ENCODE measurements around the gene KRT31.
"Not testable (repeated sequence)": the region's sequence is repeated elsewhere in the genome, so short reads cannot be mapped to it uniquely, and the experiment has no call there.

Gene KRT31

GRCh38 chr17:41390411-41390938 lies 6.9 kb downstream of the KRT31 start:
- H3K27ac ChIP-seq, result no peak overlapping the region
- no peak for TF ChIP-seq CTCF (IDR thresholded peaks at IDR 0.05)
- TF ChIP-seq ZFX (IDR thresholded peaks at IDR 0.05; ENCODE audit: borderline replicate concordance), result no peak

GRCh38 chr17:41387670-41388069 lies 9.7 kb downstream of the KRT31 start:
- TF ChIP-seq CTCF (IDR thresholded peaks at IDR 0.05) (no peak), ZFX (IDR thresholded peaks at IDR 0.05; ENCODE audit: borderline replicate concordance) (no peak)
- H3K27ac ChIP-seq, result no peak overlapping the region

GRCh38 chr17:41386227-41386626 lies 11.2 kb downstream of the KRT31 start:
- TF ChIP-seq ZFX (IDR thresholded peaks at IDR 0.05; ENCODE audit: borderline replicate concordance) (no peak), CTCF (IDR thresholded peaks at IDR 0.05) (no peak)
- H3K27ac ChIP-seq, result no peak overlapping the region

GRCh38 chr17:41383690-41384089 lies 13.7 kb downstream of the KRT31 start:
- TF ChIP-seq ZFX (IDR thresholded peaks at IDR 0.05; ENCODE audit: borderline replicate concordance), result no peak
- TF ChIP-seq CTCF (IDR thresholded peaks at IDR 0.05), result no peak
- no peak overlapping the region for H3K27ac ChIP-seq

GRCh38 chr17:41382394-41382793 lies 15.0 kb downstream of the KRT31 start:
- TF ChIP-seq ZFX (IDR thresholded peaks at IDR 0.05; ENCODE audit: borderline replicate concordance) (no peak), CTCF (IDR thresholded peaks at IDR 0.05) (no peak)
- no peak overlapping the region for H3K27ac ChIP-seq

- H3K27ac ChIP-seq, result not testable (repeated sequence)
These were observed 15.5 kb downstream of the KRT31 start, which contains the start of gene KRT34 for GRCh38 chr17:41381943-41382342. TSS of gene KRT34 (minus strand) at chr17:41382306. CDS start at chr17:41382246, 60 bp downstream.

- H3K27ac ChIP-seq, result not testable (repeated sequence)
These were observed 17.3 kb downstream of the KRT31 start for GRCh38 chr17:41380091-41380490.

- no peak overlapping the region for H3K27ac ChIP-seq
- no peak for TF ChIP-seq ZFX (IDR thresholded peaks at IDR 0.05; ENCODE audit: borderline replicate concordance)
- TF ChIP-seq CTCF (IDR thresholded peaks at IDR 0.05), result no peak
These were observed 19.9 kb downstream of the KRT31 start for GRCh38 chr17:41377546-41377945.
